Nephron progenitor cell (in vitro differentiated cells): ENCODE results near the gene HTATSF1.

Experiments used
- DNase-seq: peaks from one replicate; pipeline ENCODE4 v3.0.0; 2021
- H3K27ac Mint-ChIP-seq: 2 replicates; pipeline ENCODE4 v1.8.0; 2021; ENCODE audit warnings: mild to moderate bottlenecking, moderate library complexity, mixed read lengths
- H3K27me3 Mint-ChIP-seq: 2 replicates; pipeline ENCODE4 v1.8.0; 2021; ENCODE audit warnings: mild to moderate bottlenecking, low read depth, mixed read lengths; ENCODE audit not compliant: poor library complexity
- H3K36me3 Mint-ChIP-seq: 2 replicates; pipeline ENCODE4 v1.8.0; 2021; ENCODE audit warnings: low read depth, mixed read lengths
- H3K4me1 Mint-ChIP-seq: 2 replicates; pipeline ENCODE4 v1.8.0; 2021; ENCODE audit warnings: mixed read lengths
- H3K4me3 Mint-ChIP-seq: 2 replicates; pipeline ENCODE4 v1.8.0; 2021; ENCODE audit warnings: mild to moderate bottlenecking, moderate library complexity, mixed read lengths
- H3K9me3 Mint-ChIP-seq: 2 replicates; pipeline ENCODE4 v1.8.0; 2021; ENCODE audit warnings: mild to moderate bottlenecking, moderate library complexity, mixed read lengths
- TF ChIP-seq, protein P1 (sequence below): fragments of 200-600 bp; sonication (generic); IDR thresholded peaks from 2 replicates; pipeline ENCODE4 v1.5.0; 2021; ENCODE audit warnings: antibody characterized with exemption

Gene HTATSF1

DNA sequence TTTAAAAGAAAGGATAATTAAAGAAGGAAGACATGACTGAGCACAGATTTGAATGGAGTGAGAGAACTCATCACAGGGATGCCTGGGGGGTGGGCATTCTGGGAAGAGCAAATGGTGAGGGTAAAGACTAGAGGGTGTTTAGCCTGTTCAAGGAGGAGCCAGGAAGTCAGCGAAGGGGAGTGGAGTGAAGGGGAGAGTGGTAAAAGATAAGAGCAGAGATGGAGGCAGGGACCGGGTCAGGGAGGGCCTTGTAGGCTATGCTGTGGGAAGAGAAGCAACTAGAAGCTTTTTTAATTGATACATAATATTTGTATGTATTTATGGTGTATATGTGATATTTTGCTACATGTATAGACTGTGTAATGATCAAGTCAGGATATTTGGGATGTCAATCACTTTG is 32.4 kb downstream of the HTATSF1 start:
- Mint-ChIP-seq H3K9me3 (peaks cover 44% of the 10 kb centered on the region), H3K27me3 (peaks cover 7% of the 10 kb centered on the region), H3K4me1 (peaks cover 7% of the 10 kb centered on the region), H3K4me3 (no peak overlapping the region), H3K36me3 (no peaks in the 10 kb centered on the region), H3K27ac (no peak overlapping the region)
- DNase-seq, result no peak
- TF ChIP-seq, protein P1, sequence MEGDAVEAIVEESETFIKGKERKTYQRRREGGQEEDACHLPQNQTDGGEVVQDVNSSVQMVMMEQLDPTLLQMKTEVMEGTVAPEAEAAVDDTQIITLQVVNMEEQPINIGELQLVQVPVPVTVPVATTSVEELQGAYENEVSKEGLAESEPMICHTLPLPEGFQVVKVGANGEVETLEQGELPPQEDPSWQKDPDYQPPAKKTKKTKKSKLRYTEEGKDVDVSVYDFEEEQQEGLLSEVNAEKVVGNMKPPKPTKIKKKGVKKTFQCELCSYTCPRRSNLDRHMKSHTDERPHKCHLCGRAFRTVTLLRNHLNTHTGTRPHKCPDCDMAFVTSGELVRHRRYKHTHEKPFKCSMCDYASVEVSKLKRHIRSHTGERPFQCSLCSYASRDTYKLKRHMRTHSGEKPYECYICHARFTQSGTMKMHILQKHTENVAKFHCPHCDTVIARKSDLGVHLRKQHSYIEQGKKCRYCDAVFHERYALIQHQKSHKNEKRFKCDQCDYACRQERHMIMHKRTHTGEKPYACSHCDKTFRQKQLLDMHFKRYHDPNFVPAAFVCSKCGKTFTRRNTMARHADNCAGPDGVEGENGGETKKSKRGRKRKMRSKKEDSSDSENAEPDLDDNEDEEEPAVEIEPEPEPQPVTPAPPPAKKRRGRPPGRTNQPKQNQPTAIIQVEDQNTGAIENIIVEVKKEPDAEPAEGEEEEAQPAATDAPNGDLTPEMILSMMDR, result no peak

DNA sequence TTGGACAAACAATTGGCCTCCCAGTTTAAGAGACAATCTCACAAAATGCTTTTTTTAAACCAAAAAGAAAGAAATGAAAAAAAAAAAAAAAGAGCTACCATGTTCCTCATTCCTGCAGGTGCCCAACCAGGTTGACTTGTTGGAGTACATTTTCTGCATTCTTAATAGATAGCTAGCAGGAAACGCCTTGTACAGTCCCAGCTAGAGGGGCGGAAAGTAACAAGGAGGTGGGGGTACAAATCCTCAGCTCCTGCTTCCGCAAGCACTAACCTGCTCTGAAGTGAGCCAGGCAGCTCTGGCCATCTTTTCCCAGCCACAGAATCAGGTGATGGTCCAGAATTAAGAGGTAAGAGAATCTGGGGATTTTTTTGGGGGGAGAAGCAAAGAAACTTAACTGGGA is 34.6 kb downstream of the HTATSF1 start, which contains the start of gene VGLL1:
Gene VGLL1, plus strand, starts transcription at position 265 of the 400 bp plus-strand sequence. CDS start 3,806 bp downstream, outside the sequence.
- peaks cover 48% of the 10 kb centered on the region for H3K9me3 Mint-ChIP-seq
- no peak within 1 kb of the TSS for H3K27ac Mint-ChIP-seq
- DNase-seq, result no peak
- H3K36me3 Mint-ChIP-seq, result no peaks in the 10 kb centered on the region
- TF ChIP-seq, protein P1, result no peak
- peaks cover 7% of the 10 kb centered on the region for H3K27me3 Mint-ChIP-seq
- peaks cover 7% of the 10 kb centered on the region for H3K4me1 Mint-ChIP-seq
- no peak within 1 kb of the TSS for H3K4me3 Mint-ChIP-seq

DNA sequence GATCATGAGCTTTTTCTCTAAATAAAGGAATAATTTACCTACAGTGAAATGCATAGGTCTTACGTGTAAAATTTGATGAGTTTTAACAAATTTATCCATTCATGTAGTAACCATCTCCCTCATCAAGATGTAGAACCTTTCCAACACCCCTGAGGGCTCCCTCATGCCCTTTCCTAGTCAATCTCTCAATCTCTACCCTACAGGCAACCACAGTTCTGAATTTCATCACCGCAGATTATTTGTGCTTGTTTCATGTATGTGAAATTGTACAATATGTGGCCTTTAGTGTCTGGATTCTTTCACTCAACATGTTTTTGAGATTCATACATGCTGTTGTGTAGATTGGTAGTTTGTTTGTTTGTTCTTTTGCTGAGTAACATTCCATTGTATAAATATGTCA is 36.7 kb downstream of the HTATSF1 start:
- H3K4me3 Mint-ChIP-seq, result no peak overlapping the region
- no peak for DNase-seq
- H3K9me3 Mint-ChIP-seq, result peaks cover 38% of the 10 kb centered on the region
- no peaks in the 10 kb centered on the region for H3K4me1 Mint-ChIP-seq
- TF ChIP-seq, protein P1, result no peak
- no peaks in the 10 kb centered on the region for H3K36me3 Mint-ChIP-seq
- no peak overlapping the region for H3K27ac Mint-ChIP-seq
- peaks cover 7% of the 10 kb centered on the region for H3K27me3 Mint-ChIP-seq

DNA sequence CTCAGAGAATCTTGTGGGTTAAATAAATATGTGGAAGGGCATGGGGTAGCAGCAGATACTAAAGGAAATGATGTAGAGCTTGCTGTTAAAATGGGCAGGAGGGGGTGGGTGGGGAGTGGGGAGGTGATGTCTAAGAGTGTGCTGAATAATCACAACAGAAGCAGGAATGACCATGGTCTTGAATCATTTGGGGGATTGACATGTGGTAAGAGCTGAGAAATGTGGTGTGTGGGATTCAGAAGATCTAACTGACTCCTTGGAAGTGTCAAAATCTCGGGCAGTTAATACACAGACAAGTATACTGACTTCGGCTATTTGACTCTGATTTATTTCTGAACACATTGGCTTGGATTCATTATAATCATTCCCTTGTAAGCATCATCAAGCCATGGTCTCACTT is 41.4 kb downstream of the HTATSF1 start:
- Mint-ChIP-seq H3K27me3 (peaks cover 7% of the 10 kb centered on the region), H3K27ac (no peak overlapping the region), H3K9me3 (peaks cover 42% of the 10 kb centered on the region), H3K36me3 (no peaks in the 10 kb centered on the region), H3K4me3 (no peak overlapping the region), H3K4me1 (peaks cover 7% of the 10 kb centered on the region)
- no peak for DNase-seq
- TF ChIP-seq, protein P1, result no peak

DNA sequence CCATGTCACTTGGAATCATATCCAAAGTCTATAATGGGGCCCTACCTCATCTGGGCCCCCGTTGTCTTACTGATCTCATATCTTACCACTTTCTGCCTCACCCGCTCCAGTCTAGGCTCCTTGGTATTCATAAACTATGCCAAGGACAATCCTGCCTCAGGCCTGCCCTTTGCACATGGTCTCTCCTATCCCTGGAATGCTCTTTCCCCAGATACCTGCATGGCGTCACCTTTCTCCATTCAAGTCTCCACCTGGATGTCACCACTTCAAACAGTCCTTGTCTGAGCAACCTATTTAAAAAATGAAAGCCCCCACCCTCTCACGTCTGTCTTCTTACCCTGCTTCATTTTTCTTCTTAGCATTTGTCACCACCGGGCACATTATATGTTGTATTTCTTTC is 42.8 kb downstream of the HTATSF1 start:
- H3K27me3 Mint-ChIP-seq, result peaks cover 11% of the 10 kb centered on the region

DNA sequence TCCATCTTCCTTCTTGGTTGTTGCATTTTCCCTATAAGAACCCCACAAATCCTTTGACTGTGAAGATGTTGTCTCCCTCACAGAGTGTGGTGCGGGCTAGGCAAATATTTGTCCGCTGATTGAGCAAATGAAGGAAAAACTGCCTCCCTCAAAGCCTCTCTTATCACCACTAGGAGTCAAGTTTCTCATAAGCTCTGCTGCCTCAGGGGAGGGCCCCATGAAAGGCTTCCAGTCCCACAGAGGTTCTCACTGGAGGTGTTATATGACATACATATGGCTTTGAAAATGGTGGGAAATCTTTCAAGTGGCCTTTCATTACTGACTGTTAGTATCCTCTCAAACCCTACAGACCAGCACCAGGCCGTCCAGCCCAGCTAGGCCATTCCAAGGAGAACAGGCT is 43.9 kb downstream of the HTATSF1 start:
- H3K36me3 Mint-ChIP-seq, result no peaks in the 10 kb centered on the region
- H3K27me3 Mint-ChIP-seq, result peaks cover 11% of the 10 kb centered on the region
- DNase-seq, result no peak
- TF ChIP-seq, protein P1, result no peak
- no peak overlapping the region for H3K4me3 Mint-ChIP-seq
- no peak overlapping the region for H3K27ac Mint-ChIP-seq
- H3K4me1 Mint-ChIP-seq, result peaks cover 12% of the 10 kb centered on the region
- peaks cover 49% of the 10 kb centered on the region for H3K9me3 Mint-ChIP-seq

More for the DNA sequence above, 42.8 kb downstream of the HTATSF1 start:
- Mint-ChIP-seq H3K4me1 (peaks cover 12% of the 10 kb centered on the region), H3K9me3 (peaks cover 44% of the 10 kb centered on the region), H3K36me3 (no peaks in the 10 kb centered on the region), H3K4me3 (no peak overlapping the region), H3K27ac (no peak overlapping the region)
- DNase-seq, result no peak
- TF ChIP-seq, protein P1, result no peak
